HepG2 (cell line): ENCODE results near the gene DDX39B. TPM values are rescaled to one million over a fixed set of nuclear protein-coding genes. Genes with fewer than 3 reads are reported as not detected.

Experiments
- CENPT ChIP-seq: sonication (generic); formaldehyde crosslinking; IDR thresholded peaks from 2 replicates; pipeline ENCODE4 v1.8.0; 2022; ENCODE audit warnings: low read depth, mild to moderate bottlenecking, moderate library complexity, missing genetic modification reagents
- CHD4 ChIP-seq: fragments of 200-600 bp; sonication (generic); IDR thresholded peaks from 2 replicates; pipeline ENCODE4 v1.7.0; 2017; ENCODE audit warnings: mild to moderate bottlenecking, low read length, borderline replicate concordance
- EP300 ChIP-seq, 3 experiments: sonication (generic) in 1 of 3; formaldehyde crosslinking in 1 of 3; IDR thresholded peaks; 2 replicates each; pipeline versions ENCODE4 v1.5.1 to v1.6.1; 2011 to 2020; ENCODE audit warnings: low read depth in 2 of 3, low read length in 2 of 3, borderline replicate concordance in 1 of 3, improper control_type of control experiment in 1 of 3, mild to moderate bottlenecking in 1 of 3, missing genetic modification reagents in 1 of 3, moderate library complexity in 1 of 3
- HOXA5 ChIP-seq: sonication (generic); formaldehyde crosslinking; IDR thresholded peaks from 2 replicates; pipeline ENCODE4 v1.4.0; 2020; ENCODE audit warnings: missing genetic modification reagents
- KDM3A ChIP-seq: IDR thresholded peaks from 2 replicates; pipeline ENCODE4 v1.6.1; 2018; ENCODE audit warnings: low read depth, missing compliant biosample characterization
- PCBP2 ChIP-seq: fragments of 200-400 bp; formaldehyde crosslinking; optimal IDR thresholded peaks from 2 replicates; pipeline ENCODE3; 2018; ENCODE audit warnings: low read length, low read depth; ENCODE audit not compliant: poor library complexity, severe bottlenecking
- SNAI1 ChIP-seq: sonication (generic); formaldehyde crosslinking; IDR thresholded peaks from 2 replicates; pipeline ENCODE4 v1.5.0; 2020; ENCODE audit warnings: mild to moderate bottlenecking, missing genetic modification reagents, borderline replicate concordance
- SPEN ChIP-seq: sonication (generic); formaldehyde crosslinking; IDR thresholded peaks from 2 replicates; pipeline ENCODE4 v1.5.1; 2020; ENCODE audit warnings: low read depth, mild to moderate bottlenecking, missing genetic modification reagents
- TEAD2 ChIP-seq: sonication (generic); formaldehyde crosslinking; IDR thresholded peaks from 2 replicates; pipeline ENCODE4 v1.9.0; 2021; ENCODE audit warnings: missing genetic modification reagents
- TRIM22 ChIP-seq: fragments of 450-650 bp; IDR thresholded peaks from 2 replicates; pipeline ENCODE4 v1.6.1; 2017
- YEATS2 ChIP-seq: sonication (generic); formaldehyde crosslinking; IDR thresholded peaks from 2 replicates; pipeline ENCODE4 v1.4.0; 2020; ENCODE audit warnings: missing genetic modification reagents, borderline replicate concordance
- ZBTB1 ChIP-seq: sonication (generic); formaldehyde crosslinking; IDR thresholded peaks from 2 replicates; pipeline ENCODE4 v1.4.0; 2020; ENCODE audit warnings: missing genetic modification reagents, borderline replicate concordance
- ZFP36L1 ChIP-seq: sonication (generic); formaldehyde crosslinking; IDR thresholded peaks from 2 replicates; pipeline ENCODE4 v1.8.0; 2022; ENCODE audit warnings: mild to moderate bottlenecking, missing genetic modification reagents, moderate library complexity
- ZNF609 ChIP-seq: sonication (generic); formaldehyde crosslinking; IDR thresholded peaks from 2 replicates; pipeline ENCODE4 v1.4.0; 2020; ENCODE audit warnings: mild to moderate bottlenecking, missing genetic modification reagents, borderline replicate concordance
- ZNF83 ChIP-seq: sonication (generic); formaldehyde crosslinking; IDR thresholded peaks from 2 replicates; pipeline ENCODE4 v1.4.0; 2020; ENCODE audit warnings: missing genetic modification reagents, mild to moderate bottlenecking, borderline replicate concordance
- polyA plus RNA-seq, 8 experiments: library from polyadenylated mRNA; depleted of rRNA in 3 of 8; stranded (reverse) in 7 of 8; unstranded in 1 of 8; fragments of >200 nt; fragmentation: Illumina TruSeq in 4 of 8; extraction: Trizol in 4 of 8; gene quantifications; 2 replicates each; pipeline versions ENCODE4 v1.2.1 to v1.2.3, GENCODE V29; 2011 to 2016; ENCODE audit warnings: low read depth in 4 of 8, missing spikeins in 1 of 8, mixed read lengths in 1 of 8; ENCODE audit not compliant: insufficient read depth in 1 of 8
- total RNA-seq, 5 experiments: library from RNA; depleted of rRNA; stranded (reverse); fragments of >200 nt; fragmentation: Illumina TruSeq; extraction: Trizol; gene quantifications; 2 replicates each; pipeline ENCODE4 v1.2.3, GENCODE V29; 2016; ENCODE audit warnings: low read depth in 1 of 5
- TF ChIP-seq, protein P1 (sequence below), 2 experiments: fragments of 450-650 bp in 1 of 2; sonication (generic) in 1 of 2; formaldehyde crosslinking; IDR thresholded peaks; 2 replicates each; pipeline versions ENCODE4 v1.5.0 to v1.8.0; 2020 to 2022; ENCODE audit warnings: mild to moderate bottlenecking in 1 of 2, missing genetic modification reagents in 1 of 2
- TF ChIP-seq, protein P2 (sequence below): sonication (generic); formaldehyde crosslinking; IDR thresholded peaks from 2 replicates; pipeline ENCODE4 v1.4.0; 2020; ENCODE audit warnings: missing genetic modification reagents

DDX39B gene
- total and polyA plus RNA-seq, 2 of the 13 experiments (the other 11 are each of a cell fraction or from before 2014, with no cell fraction given) = 570 to 678 TPM

DNA sequence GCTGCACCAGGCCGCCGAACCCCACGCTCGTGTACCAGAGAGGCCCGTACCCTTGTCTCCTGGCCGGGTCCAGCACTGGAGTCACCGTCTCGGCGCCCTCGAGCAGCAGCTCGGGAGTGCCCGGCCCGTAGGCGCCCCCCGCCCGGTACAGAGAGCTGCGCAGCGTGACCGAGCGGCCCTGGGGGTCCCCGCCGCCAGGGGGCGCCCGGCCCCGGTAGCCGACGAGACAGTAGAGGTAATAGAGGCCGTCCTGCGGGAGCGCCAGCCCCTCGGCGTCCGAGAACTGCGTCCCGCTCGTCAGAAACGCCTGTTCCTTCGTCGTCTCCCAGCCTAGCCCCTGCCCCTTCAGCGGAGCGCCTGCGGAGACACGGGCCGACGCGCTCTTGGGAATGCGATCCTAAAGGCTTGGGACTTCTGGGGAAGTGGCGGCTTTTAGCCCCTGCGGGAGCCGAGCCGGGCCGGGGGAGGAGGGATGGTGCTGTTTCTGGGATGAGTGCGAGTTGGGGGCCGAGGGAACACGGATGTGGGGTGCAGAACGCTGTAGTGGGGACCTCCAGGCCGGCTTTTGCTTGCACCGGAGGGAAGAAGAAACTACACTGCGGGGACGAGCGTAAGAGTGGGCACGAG lies 39.1 kb upstream of the DDX39B start (continued):
- TF ChIP-seq ZNF609 = peak; percentile 10; the same call in 1 of the 2 replicates
- 0 out of 2 replicates have a peak, but pooled peaks have one; percentile 38 for TF ChIP-seq ZFP36L1 (CRISPR knock-in tag)
- no peak for TF ChIP-seq EP300 (IDR thresholded peaks at IDR 0.05; ENCODE audit: low read depth in 2 of 2, low read length in 2 of 2)
- TF ChIP-seq EP300 (CRISPR knock-in tag; IDR thresholded peaks at IDR 0.05; ENCODE audit: borderline replicate concordance) = no peak
- TF ChIP-seq HOXA5 (CRISPR knock-in tag) = peak; percentile 66; the same call in 1 of the 2 replicates
- 0 out of 2 replicates have a peak, but pooled peaks have one; percentile 41 for TF ChIP-seq SNAI1 (CRISPR knock-in tag)
- TF ChIP-seq TEAD2 (CRISPR knock-in tag) = peak; percentile 71; the same call in 1 of the 2 replicates
- TF ChIP-seq ZNF83 (CRISPR knock-in tag) = no peak
- TF ChIP-seq ZBTB1 (CRISPR knock-in tag) = no peak
- TF ChIP-seq YEATS2 (CRISPR knock-in tag) = peak; percentile 76; the same call in 1 of the 2 replicates
- TF ChIP-seq CHD4 = no peak
- no peak for TF ChIP-seq PCBP2
- TF ChIP-seq, protein P1, sequence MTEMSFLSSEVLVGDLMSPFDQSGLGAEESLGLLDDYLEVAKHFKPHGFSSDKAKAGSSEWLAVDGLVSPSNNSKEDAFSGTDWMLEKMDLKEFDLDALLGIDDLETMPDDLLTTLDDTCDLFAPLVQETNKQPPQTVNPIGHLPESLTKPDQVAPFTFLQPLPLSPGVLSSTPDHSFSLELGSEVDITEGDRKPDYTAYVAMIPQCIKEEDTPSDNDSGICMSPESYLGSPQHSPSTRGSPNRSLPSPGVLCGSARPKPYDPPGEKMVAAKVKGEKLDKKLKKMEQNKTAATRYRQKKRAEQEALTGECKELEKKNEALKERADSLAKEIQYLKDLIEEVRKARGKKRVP (CRISPR knock-in tag; IDR thresholded peaks at IDR 0.05) = 0 out of 4 replicates have a peak, but pooled peaks of 1 of the 2 experiments have one; percentile 12
- peak; percentile 92 for TF ChIP-seq KDM3A (CRISPR knock-in tag)
- peak; percentile 75 for TF ChIP-seq SPEN (CRISPR knock-in tag)
- no peak for TF ChIP-seq TRIM22
- TF ChIP-seq CENPT (CRISPR knock-in tag) = peak; percentile 53; the same call in 1 of the 2 replicates
- TF ChIP-seq, protein P2, sequence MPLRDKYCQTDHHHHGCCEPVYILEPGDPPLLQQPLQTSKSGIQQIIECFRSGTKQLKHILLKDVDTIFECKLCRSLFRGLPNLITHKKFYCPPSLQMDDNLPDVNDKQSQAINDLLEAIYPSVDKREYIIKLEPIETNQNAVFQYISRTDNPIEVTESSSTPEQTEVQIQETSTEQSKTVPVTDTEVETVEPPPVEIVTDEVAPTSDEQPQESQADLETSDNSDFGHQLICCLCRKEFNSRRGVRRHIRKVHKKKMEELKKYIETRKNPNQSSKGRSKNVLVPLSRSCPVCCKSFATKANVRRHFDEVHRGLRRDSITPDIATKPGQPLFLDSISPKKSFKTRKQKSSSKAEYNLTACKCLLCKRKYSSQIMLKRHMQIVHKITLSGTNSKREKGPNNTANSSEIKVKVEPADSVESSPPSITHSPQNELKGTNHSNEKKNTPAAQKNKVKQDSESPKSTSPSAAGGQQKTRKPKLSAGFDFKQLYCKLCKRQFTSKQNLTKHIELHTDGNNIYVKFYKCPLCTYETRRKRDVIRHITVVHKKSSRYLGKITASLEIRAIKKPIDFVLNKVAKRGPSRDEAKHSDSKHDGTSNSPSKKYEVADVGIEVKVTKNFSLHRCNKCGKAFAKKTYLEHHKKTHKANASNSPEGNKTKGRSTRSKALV (CRISPR knock-in tag) = peak; percentile 69; the same call in 1 of the 2 replicates
